Activated CD8-positive, alpha-beta memory T cell treated with anti-CD3 and anti-CD28 coated beads, Interleukin-2, amount 10 ng/mL, durations not matched to agents 7 days and 5 days (primary cell): ENCODE measurements around the gene LIMS1. TPM values are rescaled to one million over a fixed set of nuclear protein-coding genes. Genes with fewer than 3 reads are reported as not detected.
"Not testable (repeated sequence)": the region's sequence is repeated elsewhere in the genome, so short reads cannot be mapped to it uniquely, and the experiment has no call there.

Experiments used
- ATAC-seq: fragments of 150-1000 bp; cut with Tn5 transposase; one replicate; pipeline ENCODE4 v1.10.0; 2021; ENCODE audit warnings: moderate library complexity
- CTCF ChIA-PET: fragments of 350-600 bp; sonication (Branson Sonifier 250); formaldehyde crosslinking; loops from one replicate; lab custom pipeline; 2021; ENCODE audit warnings: antibody characterized with exemption; lab: Charles Lee
- DNase-seq: peaks from one replicate; pipeline ENCODE4 v3.0.0-alpha.2; 2020
- H3K27ac Mint-ChIP-seq: one replicate; pipeline ENCODE4 v1.8.0; 2021; ENCODE audit warnings: mild to moderate bottlenecking, mixed read lengths
- H3K27me3 Mint-ChIP-seq: one replicate; pipeline ENCODE4 v1.8.0; 2021; ENCODE audit warnings: mixed read lengths
- H3K36me3 Mint-ChIP-seq: one replicate; pipeline ENCODE4 v1.8.0; 2021; ENCODE audit warnings: mild to moderate bottlenecking, mixed read lengths
- H3K4me1 Mint-ChIP-seq: one replicate; pipeline ENCODE4 v1.8.0; 2021; ENCODE audit warnings: mixed read lengths
- H3K4me3 Mint-ChIP-seq: one replicate; pipeline ENCODE4 v1.8.0; 2021; ENCODE audit warnings: mild to moderate bottlenecking, moderate library complexity, mixed read lengths
- H3K9me3 Mint-ChIP-seq: one replicate; pipeline ENCODE4 v1.8.0; 2022; ENCODE audit warnings: low read depth, mixed read lengths
- total RNA-seq, 2 experiments: library from RNA; stranded (reverse); gene quantifications; one replicate each; pipeline ENCODE4 v1.2.3, GENCODE V29; 2021

The LIMS1 gene
- total RNA-seq, 2 experiments from 2014 or later, result 57.2 to 58.2 TPM

DNA sequence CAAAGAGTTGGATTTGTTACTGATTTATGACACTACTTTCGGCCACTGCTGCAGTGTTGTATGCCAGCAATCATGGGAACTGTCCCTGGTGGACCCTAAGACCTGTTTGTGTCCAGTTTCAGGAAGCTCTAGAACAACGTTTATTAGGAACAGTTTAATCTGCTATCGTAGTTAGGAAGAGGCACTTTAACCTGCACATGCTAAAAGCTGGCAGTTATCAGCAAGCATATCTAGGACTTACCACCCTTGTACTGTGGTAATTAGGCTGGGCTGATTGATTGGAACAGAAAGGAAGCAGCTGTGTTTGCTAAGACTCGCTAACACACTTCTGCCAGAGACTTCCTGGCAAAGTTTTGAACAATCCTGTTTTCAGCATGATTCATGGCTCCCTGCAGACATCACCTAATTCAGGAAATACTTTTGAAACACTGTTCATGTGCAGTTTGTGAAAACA lies 144.0 kb downstream of the LIMS1 start:
- not testable (repeated sequence) for H3K9me3 Mint-ChIP-seq, DNase-seq, ATAC-seq, H3K4me3 Mint-ChIP-seq, H3K27me3 Mint-ChIP-seq, H3K4me1 Mint-ChIP-seq, H3K36me3 Mint-ChIP-seq, H3K27ac Mint-ChIP-seq
- CTCF ChIA-PET, result interaction anchor here (0.5 kb wide), 1 partner anchor 39 kb away, joined by 3 read pairs; no protein-coding TSS in a partner anchor

GRCh38 chr2:108680805-108681204 lies 146.5 kb downstream of the LIMS1 start:
- H3K27me3 Mint-ChIP-seq, H3K9me3 Mint-ChIP-seq, CTCF ChIA-PET, DNase-seq, H3K36me3 Mint-ChIP-seq, H3K4me3 Mint-ChIP-seq, H3K4me1 Mint-ChIP-seq, ATAC-seq: not testable (repeated sequence)
- H3K27ac Mint-ChIP-seq, result peak overlapping the region; percentile 22

DNA sequence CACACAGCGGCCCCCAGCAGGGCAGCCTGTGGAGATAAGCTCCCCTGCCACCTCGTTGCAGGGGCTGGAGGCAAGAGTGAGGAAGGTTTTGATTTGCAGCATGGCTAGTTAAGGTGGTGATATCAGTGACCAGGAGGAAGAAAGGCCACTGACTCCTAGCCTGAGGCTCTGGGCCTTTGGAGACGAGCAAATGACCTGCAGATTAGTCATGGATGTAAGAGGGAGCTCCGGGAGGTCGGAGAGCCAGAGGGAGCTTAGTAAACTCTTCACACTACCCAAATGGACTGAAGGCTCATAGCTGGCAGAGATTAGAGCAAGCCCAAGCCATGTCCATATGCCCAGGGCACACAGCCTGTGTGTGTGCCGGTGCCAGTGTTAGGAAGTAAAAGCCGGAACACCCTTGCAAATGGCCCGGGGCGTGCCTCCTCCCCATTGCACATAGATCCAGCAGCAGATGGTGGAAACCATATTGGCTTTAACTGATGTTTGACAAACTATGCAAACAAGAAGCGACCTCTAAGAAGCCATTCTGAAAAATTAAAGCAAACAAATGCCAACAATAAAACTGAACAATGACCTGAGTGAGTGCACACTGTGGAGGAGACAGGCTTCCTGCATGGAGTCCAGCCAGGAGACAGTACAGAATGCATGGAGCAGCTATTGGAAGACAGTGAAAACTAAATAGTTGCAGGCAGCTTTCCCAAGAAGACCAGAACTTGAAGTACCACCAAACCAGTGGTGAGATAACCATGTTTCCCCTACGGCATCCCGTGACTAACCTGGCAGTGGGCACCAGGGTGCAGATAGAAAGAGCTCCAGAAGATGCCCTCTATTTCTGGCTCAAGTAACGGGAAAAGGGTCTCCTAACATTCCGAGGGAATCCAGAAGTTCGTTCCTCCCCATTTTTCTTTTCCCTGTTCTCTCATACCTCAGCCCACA lies 154.8 kb downstream of the LIMS1 start:
- H3K36me3 Mint-ChIP-seq, H3K27me3 Mint-ChIP-seq, DNase-seq, H3K4me3 Mint-ChIP-seq, H3K27ac Mint-ChIP-seq, ATAC-seq, H3K4me1 Mint-ChIP-seq, CTCF ChIA-PET, H3K9me3 Mint-ChIP-seq: not testable (repeated sequence)

- H3K27ac Mint-ChIP-seq, CTCF ChIA-PET, H3K36me3 Mint-ChIP-seq, H3K4me3 Mint-ChIP-seq, H3K9me3 Mint-ChIP-seq, H3K27me3 Mint-ChIP-seq, DNase-seq, H3K4me1 Mint-ChIP-seq: not testable (repeated sequence)
- peak; percentile 66 for ATAC-seq
Observed at GRCh38 chr2:108690001-108690400, 155.7 kb downstream of the LIMS1 start.

- H3K36me3 Mint-ChIP-seq, result peaks cover 2% of the 10 kb centered on the region
- no peaks in the 10 kb centered on the region for H3K27me3 Mint-ChIP-seq
- CTCF ChIA-PET, result interaction anchor here (0.7 kb wide), 1 partner anchor 55 kb away, joined by 3 read pairs; no protein-coding TSS in a partner anchor
- H3K9me3 Mint-ChIP-seq, result no peaks in the 10 kb centered on the region
- ATAC-seq, result no peak
- DNase-seq, result no peak
- no peak overlapping the region for H3K27ac Mint-ChIP-seq
- H3K4me3 Mint-ChIP-seq, result no peak overlapping the region
- H3K4me1 Mint-ChIP-seq, result no peaks in the 10 kb centered on the region
Observed at GRCh38 chr2:108691447-108691846, 157.2 kb downstream of the LIMS1 start.

GRCh38 chr2:108701208-108701607 lies 166.9 kb downstream of the LIMS1 start:
- H3K4me1 Mint-ChIP-seq, result no peaks in the 10 kb centered on the region
- DNase-seq (no peak), ATAC-seq (no peak)
- no peak overlapping the region for H3K27ac Mint-ChIP-seq
- no peaks in the 10 kb centered on the region for H3K36me3 Mint-ChIP-seq
- H3K27me3 Mint-ChIP-seq, result peaks cover 2% of the 10 kb centered on the region
- H3K4me3 Mint-ChIP-seq, result no peak overlapping the region
- CTCF ChIA-PET, result no interaction called here
- H3K9me3 Mint-ChIP-seq, result no peaks in the 10 kb centered on the region

- CTCF ChIA-PET, result interaction anchor here (0.6 kb wide), 1 partner anchor 65 kb away, joined by 3 read pairs; no protein-coding TSS in a partner anchor
- H3K36me3 Mint-ChIP-seq, result no peaks in the 10 kb centered on the region
- no peaks in the 10 kb centered on the region for H3K9me3 Mint-ChIP-seq
- no peak for ATAC-seq
- DNase-seq, result no peak
- no peak overlapping the region for H3K4me3 Mint-ChIP-seq
- no peak overlapping the region for H3K27ac Mint-ChIP-seq
- H3K27me3 Mint-ChIP-seq, result peaks cover 3% of the 10 kb centered on the region
- no peaks in the 10 kb centered on the region for H3K4me1 Mint-ChIP-seq
Observed at GRCh38 chr2:108701806-108702205, 167.5 kb downstream of the LIMS1 start.

- Mint-ChIP-seq H3K4me3 (no peak overlapping the region), H3K27me3 (peaks cover 10% of the 10 kb centered on the region), H3K9me3 (peaks cover 3% of the 10 kb centered on the region), H3K27ac (no peak overlapping the region), H3K36me3 (peaks cover 4% of the 10 kb centered on the region), H3K4me1 (no peaks in the 10 kb centered on the region)
- CTCF ChIA-PET, result no interaction called here
- no peak for DNase-seq
- ATAC-seq, result no peak
Observed at GRCh38 chr2:108704871-108705270, 170.6 kb downstream of the LIMS1 start.

DNA sequence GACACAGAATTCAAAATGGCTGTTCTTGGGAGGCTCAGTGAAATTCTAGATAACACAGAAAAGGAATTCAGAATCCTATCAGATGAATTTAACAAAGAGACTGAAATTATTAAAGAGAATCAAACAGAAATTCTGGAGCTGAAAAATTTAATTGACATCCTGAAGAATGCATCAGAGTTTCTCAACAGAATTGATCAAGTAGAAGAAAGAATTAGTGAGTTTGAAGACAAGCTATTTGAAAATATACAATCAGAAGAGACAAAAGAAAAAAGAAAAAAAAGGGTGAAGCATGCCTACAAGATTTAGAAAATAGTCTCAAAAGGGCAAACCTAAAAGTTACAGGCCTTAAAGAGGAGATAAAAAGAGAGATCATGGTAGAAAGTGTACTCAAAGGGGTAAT lies 173.0 kb downstream of the LIMS1 start:
- H3K4me3 Mint-ChIP-seq, result no peak overlapping the region
- no peak for ATAC-seq
- DNase-seq, result no peak
- H3K27me3 Mint-ChIP-seq, result peaks cover 18% of the 10 kb centered on the region
- CTCF ChIA-PET, result interaction anchor here (0.7 kb wide), 1 partner anchor 36 kb away, joined by 5 read pairs; no protein-coding TSS in a partner anchor
- H3K27ac Mint-ChIP-seq, result no peak overlapping the region
- H3K9me3 Mint-ChIP-seq, result peaks cover 3% of the 10 kb centered on the region
- no peaks in the 10 kb centered on the region for H3K4me1 Mint-ChIP-seq
- H3K36me3 Mint-ChIP-seq, result peaks cover 4% of the 10 kb centered on the region

GRCh38 chr2:108716971-108717370 lies 182.7 kb downstream of the LIMS1 start:
- peaks cover 11% of the 10 kb centered on the region for H3K4me1 Mint-ChIP-seq
- H3K4me3 Mint-ChIP-seq, H3K27ac Mint-ChIP-seq, H3K27me3 Mint-ChIP-seq, H3K9me3 Mint-ChIP-seq, H3K36me3 Mint-ChIP-seq, DNase-seq, ATAC-seq: not testable (repeated sequence)
- CTCF ChIA-PET, result interaction anchor here (1.6 to 1.9 kb wide), 2 partner anchors 80 to 110 kb away, joined by 4 read pairs; no protein-coding TSS in a partner anchor

- DNase-seq, result peak; percentile 96
Observed at GRCh38 chr2:108719149-108720044, 185.1 kb downstream of the LIMS1 start, which contains the start of gene RANBP2. TSS of gene RANBP2 (plus strand) at chr2:108719482. CDS start at chr2:108719607, 125 bp downstream.

DNA sequence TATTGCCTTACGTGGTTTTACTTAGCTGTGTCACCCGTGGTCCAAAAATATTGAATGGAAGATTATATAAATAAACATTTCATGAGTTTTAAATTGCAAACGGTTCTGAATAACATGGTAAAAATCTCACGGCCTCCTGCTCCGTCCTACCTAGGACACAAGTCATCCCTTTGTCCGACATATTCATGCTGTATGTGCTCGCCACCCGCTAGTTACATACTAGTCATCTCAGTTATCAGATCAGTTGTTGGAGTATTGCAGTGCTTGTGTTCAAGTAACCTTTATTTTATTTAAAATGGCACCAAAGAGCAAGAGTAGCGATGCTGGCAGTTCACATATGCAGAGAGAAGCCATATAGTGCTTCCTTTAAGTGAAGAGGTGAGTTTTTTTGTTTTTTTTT lies 191.8 kb downstream of the LIMS1 start:
- H3K9me3 Mint-ChIP-seq, H3K4me3 Mint-ChIP-seq, ATAC-seq, H3K36me3 Mint-ChIP-seq, H3K27ac Mint-ChIP-seq, DNase-seq, H3K27me3 Mint-ChIP-seq, CTCF ChIA-PET: not testable (repeated sequence)
- H3K4me1 Mint-ChIP-seq, result peaks cover 23% of the 10 kb centered on the region

More at GRCh38 chr2:108719149-108720044, 185.1 kb downstream of the LIMS1 start, which contains the start of gene RANBP2:
- Mint-ChIP-seq H3K9me3 (no peaks in the 10 kb centered on the region), H3K4me3 (peak within 1 kb of the TSS; percentile 87), H3K27me3 (no peaks in the 10 kb centered on the region), H3K4me1 (peaks cover 18% of the 10 kb centered on the region), H3K27ac (peak within 1 kb of the TSS; percentile 97), H3K36me3 (no peaks in the 10 kb centered on the region)
- ATAC-seq, result peak; percentile 99
- CTCF ChIA-PET, result interaction anchor here (1.1 to 1.9 kb wide), 3 partner anchors 109 to 184 kb away, joined by 3 to 6 read pairs (median 3); no protein-coding TSS in a partner anchor

DNA sequence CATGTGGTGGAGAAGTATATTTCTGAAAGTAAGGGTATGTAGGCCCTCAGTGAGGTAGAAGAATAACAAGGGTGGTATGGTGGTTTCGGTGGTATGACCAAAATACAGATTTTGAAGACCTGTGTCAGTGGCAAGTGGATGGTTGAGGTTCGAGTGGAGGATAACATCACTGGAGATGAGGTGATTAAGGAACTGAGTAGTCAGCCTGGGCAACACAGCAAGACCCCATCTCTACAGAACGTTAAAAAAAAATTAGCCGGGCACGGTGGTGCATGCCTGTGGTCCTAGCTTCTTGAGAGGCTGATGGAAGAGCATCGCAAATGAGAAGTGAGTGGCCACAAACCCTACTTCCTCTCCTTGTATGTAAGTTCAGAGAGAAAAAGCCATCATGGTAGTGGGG lies 200.4 kb downstream of the LIMS1 start:
- Mint-ChIP-seq H3K36me3 (peaks cover 21% of the 10 kb centered on the region), H3K27ac (peak overlapping the region; percentile 6)
- DNase-seq, H3K9me3 Mint-ChIP-seq, CTCF ChIA-PET, H3K4me3 Mint-ChIP-seq, H3K4me1 Mint-ChIP-seq, H3K27me3 Mint-ChIP-seq, ATAC-seq: not testable (repeated sequence)
